PC-9 (cell line): ENCODE data around the gene GOT1. TPM values are rescaled to one million over a fixed set of nuclear protein-coding genes. Genes with fewer than 3 reads are reported as not detected.

Experiments
- BruUV-seq: library from RNA; stranded (reverse); fragments of 400-500 nt; replicated peaks from 2 replicates; lab custom pipeline; 2021; lab: Mats Ljungman, UMichigan
- CTCF ChIA-PET: fragments of 300-600 bp; sonication (Branson Sonifier 250); formaldehyde crosslinking; loops from one replicate; lab custom pipeline; 2022; ENCODE audit warnings: antibody characterized with exemption; lab: Charles Lee
- POLR2A ChIA-PET: fragments of 300-600 bp; sonication (Branson Sonifier 250); formaldehyde crosslinking; loops from one replicate; lab custom pipeline; 2022; ENCODE audit warnings: antibody characterized with exemption; ENCODE audit not compliant: unreplicated experiment; lab: Charles Lee
- DNase-seq, 2 experiments: peaks; one replicate each; pipeline versions ENCODE4 v3.0.0 to v3.0.0-alpha.2; 2015 to 2022; ENCODE audit warnings: mixed read lengths in 1 of 2
- H2AFZ ChIP-seq: fragments of 200-600 bp; sonication (generic); 2 replicates; pipeline ENCODE4 v1.8.1; 2017; ENCODE audit warnings: antibody characterized with exemption
- H3F3A ChIP-seq: fragments of 200-600 bp; sonication (generic); 2 replicates; pipeline ENCODE4 v1.8.1; 2017; ENCODE audit warnings: antibody characterized with exemption, mild to moderate bottlenecking, low read depth; ENCODE audit not compliant: insufficient read depth
- H3K27ac ChIP-seq: fragments of 200-600 bp; sonication (generic); 2 replicates; pipeline ENCODE4 v1.6.1; 2016; ENCODE audit warnings: mixed run types
- H3K27me3 ChIP-seq: fragments of 200-600 bp; sonication (generic); 2 replicates; pipeline ENCODE4 v1.6.1; 2016; ENCODE audit warnings: low read depth, mixed run types; ENCODE audit not compliant: insufficient read depth
- H3K36me3 ChIP-seq: fragments of 200-600 bp; sonication (generic); 2 replicates; pipeline ENCODE4 v1.6.1; 2016; ENCODE audit warnings: low read depth, mixed run types
- H3K4me1 ChIP-seq: fragments of 200-600 bp; sonication (generic); replicated peaks from 2 replicates; pipeline ENCODE4 v1.6.1; 2016; ENCODE audit warnings: mixed run types; ENCODE audit not compliant: insufficient read depth
- H3K4me2 ChIP-seq: fragments of 200-600 bp; sonication (generic); 2 replicates; pipeline ENCODE4 v1.6.1; 2017; ENCODE audit warnings: mixed run types
- H3K4me3 ChIP-seq: fragments of 200-600 bp; sonication (generic); 2 replicates; pipeline ENCODE4 v1.6.1; 2016; ENCODE audit warnings: mixed run types
- H3K79me2 ChIP-seq: fragments of 200-600 bp; sonication (generic); 2 replicates; pipeline ENCODE4 v1.6.1; 2017; ENCODE audit warnings: low read depth, mixed run types
- H3K9me2 ChIP-seq: fragments of 200-600 bp; sonication (generic); 2 replicates; pipeline ENCODE4 v1.8.1; 2017; ENCODE audit warnings: mild to moderate bottlenecking; ENCODE audit not compliant: insufficient read depth
- H3K9me3 ChIP-seq: fragments of 200-600 bp; sonication (generic); 2 replicates; pipeline ENCODE4 v1.8.1; 2016; ENCODE audit warnings: low read depth; ENCODE audit not compliant: insufficient read depth
- H4K20me1 ChIP-seq: fragments of 200-600 bp; sonication (generic); 2 replicates; pipeline ENCODE4 v1.8.1; 2017; ENCODE audit not compliant: insufficient read depth
- CTCF ChIP-seq: fragments of 200-600 bp; sonication (generic); conservative IDR thresholded peaks from 2 replicates; pipeline ENCODE4 v1.6.1; 2017; ENCODE audit warnings: mixed run types, antibody characterized with exemption, mild to moderate bottlenecking, moderate library complexity
- EZH2 ChIP-seq: fragments of 200-600 bp; sonication (generic); IDR thresholded peaks from 2 replicates; pipeline ENCODE4 v1.8.0; 2017; ENCODE audit warnings: antibody characterized with exemption, low read depth
- intact Hi-C: fragments of 100-400 bp; cut with micrococcal nuclease; formaldehyde crosslinking; loops from one replicate; pipeline ENCODE4 v1.10.0; 2022; ENCODE audit not compliant: unreplicated experiment
- total RNA-seq: library from RNA; stranded (reverse); gene quantifications from 2 replicates; pipeline ENCODE4 v1.2.3, GENCODE V29; 2021

The GOT1 gene
- total RNA-seq, 1 experiment from 2014 or later: 28.6 TPM

- ChIA-PET CTCF (no interaction called here), POLR2A (no interaction called here)
- intact Hi-C loops: no loop called here
Observed at GRCh38 chr10:99353182-99353581, 77.2 kb downstream of the GOT1 start.

GRCh38 chr10:99347672-99348071 lies 82.8 kb downstream of the GOT1 start:
- H3K79me2 ChIP-seq: no peaks in the 10 kb centered on the region
- no peaks in the 10 kb centered on the region for H3F3A ChIP-seq
- no peaks in the 10 kb centered on the region for H3K9me3 ChIP-seq
- no peaks in the 10 kb centered on the region for H3K4me1 ChIP-seq
- no peak overlapping the region for H3K27ac ChIP-seq
- TF ChIP-seq CTCF: no peak
- TF ChIP-seq EZH2: no peak
- BruUV-seq: no TSS peak
- intact Hi-C loops: no loop called here
- H3K27me3 ChIP-seq: peaks cover 6% of the 10 kb centered on the region
- CTCF ChIA-PET: no interaction called here
- no peak overlapping the region for H2AFZ ChIP-seq
- no peaks in the 10 kb centered on the region for H4K20me1 ChIP-seq
- H3K4me3 ChIP-seq: no peak overlapping the region
- DNase-seq: no peak
- no peaks in the 10 kb centered on the region for H3K36me3 ChIP-seq
- POLR2A ChIA-PET: no interaction called here
- no peaks in the 10 kb centered on the region for H3K9me2 ChIP-seq
- H3K4me2 ChIP-seq: no peak overlapping the region

More at GRCh38 chr10:99353182-99353581, 77.2 kb downstream of the GOT1 start:
- Histone ChIP-seq H3K79me2 (no peaks in the 10 kb centered on the region), H3K27ac (no peak overlapping the region), H2AFZ (no peak overlapping the region), H3K9me3 (no peaks in the 10 kb centered on the region), H3F3A (no peaks in the 10 kb centered on the region), H3K27me3 (peaks cover 25% of the 10 kb centered on the region), H3K4me2 (no peak overlapping the region), H4K20me1 (no peaks in the 10 kb centered on the region), H3K4me3 (no peak overlapping the region), H3K9me2 (no peaks in the 10 kb centered on the region), H3K4me1 (no peaks in the 10 kb centered on the region), H3K36me3 (no peaks in the 10 kb centered on the region)
- DNase-seq: no peak
- TF ChIP-seq EZH2: no peak
- TF ChIP-seq CTCF: no peak
- no TSS peak for BruUV-seq

Other genes with a start within 250 kb of the GOT1 start
- not detected in 2 replicates for gene HPSE2, start 194.8 kb downstream of the GOT1 start, total RNA-seq
- not detected in 2 replicates for gene CNNM1, start 101.3 kb downstream of the GOT1 start, total RNA-seq
- gene NKX2-3, start 102.3 kb upstream of the GOT1 start, total RNA-seq: not detected in 2 replicates
- gene SLC25A28, start 189.8 kb upstream of the GOT1 start, total RNA-seq: 17.6 and 17.7 TPM in 2 replicates
- gene ENTPD7, start 228.9 kb upstream of the GOT1 start, total RNA-seq: 4.2 and 5.4 TPM in 2 replicates